ENCODE results near the gene ZCCHC7.
"Not testable (repeated sequence)": the region's sequence is repeated elsewhere in the genome, so short reads cannot be mapped to it uniquely, and the experiment has no call there.

Gene ZCCHC7

GRCh38 chr9:37172557-37172956 is 52.2 kb downstream of the ZCCHC7 start:
- DNase-seq = no peak

- DNase-seq = no peak
These were observed 53.9 kb downstream of the ZCCHC7 start for GRCh38 chr9:37174247-37174646.

- no peak for DNase-seq
These were observed 58.4 kb downstream of the ZCCHC7 start for GRCh38 chr9:37178742-37179141.

GRCh38 chr9:37179576-37179975 is 59.2 kb downstream of the ZCCHC7 start:
- DNase-seq = no peak

GRCh38 chr9:37180138-37180537 is 59.8 kb downstream of the ZCCHC7 start:
- no peak for DNase-seq

GRCh38 chr9:37182718-37183117 is 62.3 kb downstream of the ZCCHC7 start:
- no peak for DNase-seq

- DNase-seq = no peak
These were observed 64.8 kb downstream of the ZCCHC7 start for GRCh38 chr9:37184905-37185867.

- DNase-seq = no peak
These were observed 66.9 kb downstream of the ZCCHC7 start for GRCh38 chr9:37187292-37187691.

- no peak for DNase-seq
These were observed 67.5 kb downstream of the ZCCHC7 start for GRCh38 chr9:37187713-37188439.

- not testable (repeated sequence) for DNase-seq
These were observed 70.4 kb downstream of the ZCCHC7 start for GRCh38 chr9:37190739-37191138.

- DNase-seq = no peak
These were observed 71.2 kb downstream of the ZCCHC7 start for GRCh38 chr9:37191403-37192089.

GRCh38 chr9:37192803-37193202 is 72.4 kb downstream of the ZCCHC7 start:
- DNase-seq = no peak

GRCh38 chr9:37197158-37198038 is 77.0 kb downstream of the ZCCHC7 start:
- no peak for DNase-seq

- DNase-seq = no peak
These were observed 77.8 kb downstream of the ZCCHC7 start for GRCh38 chr9:37198039-37198729.

- DNase-seq = no peak
These were observed 78.5 kb downstream of the ZCCHC7 start for GRCh38 chr9:37198831-37199230.

GRCh38 chr9:37200433-37201005 is 80.1 kb downstream of the ZCCHC7 start:
- DNase-seq = no peak

GRCh38 chr9:37201581-37201980 is 81.2 kb downstream of the ZCCHC7 start:
- no peak for DNase-seq

GRCh38 chr9:37202091-37202490 is 81.7 kb downstream of the ZCCHC7 start:
- DNase-seq = no peak

GRCh38 chr9:37203456-37203855 is 83.1 kb downstream of the ZCCHC7 start:
- DNase-seq = not testable (repeated sequence)

GRCh38 chr9:37206121-37206620 is 85.8 kb downstream of the ZCCHC7 start:
- no peak for DNase-seq
